HG02571 (cell line): ENCODE measurements around the gene LYRM1.
"Not testable (repeated sequence)": the region's sequence is repeated elsewhere in the genome, so short reads cannot be mapped to it uniquely, and the experiment has no call there.

Experiments
- ATAC-seq: cut with Tn5 transposase; IDR thresholded peaks from one replicate; pipeline ENCODE4 v1.9.1; 2021; ENCODE audit warnings: mild to moderate bottlenecking, moderate library complexity; ENCODE audit not compliant: unreplicated experiment

LYRM1 gene

GRCh38 chr16:20901436-20902112 is 1.0 kb downstream of the LYRM1 start:
- no peak for ATAC-seq

GRCh38 chr16:20902426-20902825 is 1.9 kb downstream of the LYRM1 start:
- ATAC-seq: no peak

- ATAC-seq: no peak
These were observed 2.7 kb downstream of the LYRM1 start for GRCh38 chr16:20903116-20903898.

DNA sequence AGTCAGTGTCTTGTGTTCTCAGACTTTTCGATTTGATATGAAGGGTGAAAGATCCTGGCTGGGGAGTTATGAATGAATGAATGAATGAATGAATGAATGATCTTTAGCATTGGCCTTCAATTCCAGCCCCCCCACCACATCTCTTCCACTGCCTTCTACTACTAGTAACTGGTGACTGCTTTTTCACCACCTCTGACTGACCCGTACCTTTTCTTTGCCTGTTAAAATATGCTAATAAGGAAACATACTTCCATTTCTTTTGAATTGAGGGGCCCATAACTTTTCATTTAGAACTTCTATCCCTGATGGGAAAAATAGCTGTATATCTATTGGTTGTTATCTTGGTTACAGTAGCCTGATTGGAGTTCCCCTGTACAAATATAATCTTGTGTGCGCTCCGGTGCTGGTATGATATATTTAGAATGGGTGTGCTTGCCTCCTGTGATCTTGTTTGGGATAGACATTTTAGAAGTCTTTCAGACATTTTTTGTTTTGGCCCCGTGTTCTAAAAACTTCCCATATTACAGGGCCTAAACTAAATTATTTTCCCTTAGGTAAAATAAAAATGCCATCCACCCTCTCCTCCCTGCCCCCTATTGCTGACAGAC is 3.4 kb downstream of the LYRM1 start:
- ATAC-seq: no peak

GRCh38 chr16:20904507-20905081 is 4.0 kb downstream of the LYRM1 start:
- ATAC-seq: no peak

GRCh38 chr16:20905576-20905975 is 5.0 kb downstream of the LYRM1 start:
- no peak for ATAC-seq

GRCh38 chr16:20906341-20907255 is 6.0 kb downstream of the LYRM1 start:
- ATAC-seq: no peak

GRCh38 chr16:20910781-20911321 is 10.3 kb downstream of the LYRM1 start:
- ATAC-seq: no peak

- no peak for ATAC-seq
These were observed 10.8 kb downstream of the LYRM1 start for GRCh38 chr16:20911361-20911760.

GRCh38 chr16:20916289-20916688 is 15.7 kb downstream of the LYRM1 start:
- no peak for ATAC-seq

GRCh38 chr16:20916942-20917341 is 16.4 kb downstream of the LYRM1 start:
- ATAC-seq: no peak

GRCh38 chr16:20918486-20919239 is 18.1 kb downstream of the LYRM1 start:
- ATAC-seq: no peak

GRCh38 chr16:20920091-20920490 is 19.5 kb downstream of the LYRM1 start:
- ATAC-seq: no peak

GRCh38 chr16:20920799-20921198 is 20.2 kb downstream of the LYRM1 start:
- ATAC-seq: no peak

DNA sequence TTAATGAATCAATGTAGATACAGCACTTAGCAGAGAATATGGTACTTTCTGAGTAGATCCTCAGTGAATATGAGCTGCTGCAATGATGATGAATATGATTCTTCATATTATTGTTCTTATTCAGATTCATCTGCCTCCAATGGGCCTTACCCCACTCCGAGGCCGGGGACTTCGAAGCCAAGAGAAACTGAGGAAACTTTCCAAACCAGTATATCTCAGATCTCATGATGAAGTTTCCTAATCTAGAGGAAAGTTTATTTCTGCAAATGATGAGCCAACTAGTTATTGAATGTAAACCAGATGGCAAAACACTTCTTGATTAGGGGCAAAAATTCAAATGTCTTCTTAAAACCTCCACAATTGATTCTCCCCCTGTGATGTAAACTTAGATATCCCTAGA is 23.3 kb downstream of the LYRM1 start:
- ATAC-seq: no peak

DNA sequence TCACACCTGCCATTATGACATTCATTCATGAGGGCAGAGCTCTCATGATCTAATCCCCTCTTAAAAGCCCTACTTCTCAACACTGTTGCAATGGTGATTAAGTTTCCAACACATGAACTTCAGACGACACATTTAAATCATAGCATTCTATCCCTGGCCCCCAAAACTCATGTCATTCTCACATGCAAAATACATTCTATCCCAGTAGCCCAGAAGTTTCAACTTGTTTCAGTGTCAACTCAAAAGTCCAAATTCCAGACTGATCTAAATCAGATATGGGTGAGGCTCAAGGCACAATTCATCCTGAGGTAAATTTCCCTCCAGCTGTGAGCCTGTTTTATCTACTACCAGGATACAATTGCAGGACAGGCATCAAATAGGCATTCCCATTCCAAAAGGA is 25.2 kb downstream of the LYRM1 start:
- ATAC-seq: no peak

- ATAC-seq: no peak
These were observed 28.3 kb downstream of the LYRM1 start for GRCh38 chr16:20928774-20929411.

- not testable (repeated sequence) for ATAC-seq
These were observed 29.2 kb downstream of the LYRM1 start for GRCh38 chr16:20929676-20930364.

GRCh38 chr16:20930365-20930690 is 29.8 kb downstream of the LYRM1 start:
- no peak for ATAC-seq
